ENCODE data around the gene C11orf68. TPM values are rescaled to one million over a fixed set of nuclear protein-coding genes. Genes with fewer than 3 reads are reported as not detected.

The C11orf68 gene
- total and polyA plus RNA-seq, 2 experiments from 2014 or later = 16.8 to 23.2 TPM

DNA sequence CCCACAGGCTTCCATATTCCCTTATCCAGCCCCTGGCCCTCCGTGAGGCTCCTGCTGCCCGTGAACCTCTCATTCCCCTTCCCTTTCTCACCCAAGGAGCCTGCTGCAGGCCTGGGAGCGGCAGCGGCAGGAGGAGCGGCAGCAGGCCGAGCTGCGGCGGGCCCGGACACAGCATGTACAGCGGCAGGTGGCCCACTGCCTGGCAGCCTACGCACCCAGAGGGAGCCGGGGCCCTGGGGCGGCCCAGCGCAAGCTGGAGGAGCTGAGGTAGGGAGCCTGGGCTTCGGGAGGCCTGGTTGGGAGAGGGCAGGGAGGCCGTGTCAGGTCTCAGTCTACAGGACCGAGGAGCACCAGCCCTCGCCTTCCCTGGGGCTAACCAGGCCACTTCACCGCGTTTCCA is 34.6 kb upstream of the C11orf68 start:
- no peaks in the 10 kb centered on the region for H3K9me2 ChIP-seq (ENCODE audit: insufficient read depth)
- Mint-ChIP-seq H3K4me3 (no peak overlapping the region), H3K4me1 (peaks cover 3% of the 10 kb centered on the region; the same call in 2 of the 3 replicates), H3K36me3 (ENCODE audit: low read depth) (no peaks in the 10 kb centered on the region), H3K27ac (no peak overlapping the region), H3K9me3 (no peaks in the 10 kb centered on the region), H3K27me3 (ENCODE audit: insufficient read depth, low read depth, poor library complexity) (peaks cover 2% of the 10 kb centered on the region)
- no peak overlapping the region for H3K27ac ChIP-seq (ENCODE audit: low read depth)
- H4K20me1 ChIP-seq (replicated peaks; ENCODE audit: insufficient read depth) = no peaks in the 10 kb centered on the region
- H3K27me3 ChIP-seq (ENCODE audit: insufficient read depth) = no peaks in the 10 kb centered on the region
- DNase-seq (ENCODE audit: low spot score) = no peak
- no peak overlapping the region for H3K4me3 ChIP-seq
- no peaks in the 10 kb centered on the region for H3K36me3 ChIP-seq (ENCODE audit: insufficient read depth)
- TF ChIP-seq ETS1 (IDR thresholded peaks at IDR 0.05) = no peak
- no peak for TF ChIP-seq ZNF114 (CRISPR knock-in tag; IDR thresholded peaks at IDR 0.05)
- no peak for TF ChIP-seq CREB1 (CRISPR knock-in tag; IDR thresholded peaks at IDR 0.05; ENCODE audit: low read depth)
- ATAC-seq = 0 out of 3 replicates have a peak, but pooled peaks have one; percentile 27
- no peak overlapping the region for H3K4me2 ChIP-seq
- H3K79me2 ChIP-seq (replicated peaks; ENCODE audit: insufficient read depth) = no peaks in the 10 kb centered on the region
- H2AFZ ChIP-seq = no peak overlapping the region
- H3K4me1 ChIP-seq (ENCODE audit: insufficient read depth) = no peaks in the 10 kb centered on the region
- 0 out of 2 replicates have a peak, but pooled peaks cover 3% of the 10 kb centered on the region for H3F3A ChIP-seq (replicated peaks; ENCODE audit: low read depth)

- H3K4me3 Mint-ChIP-seq = no peak overlapping the region
These were observed 33.2 kb upstream of the C11orf68 start for GRCh38 chr11:65952052-65952521.

More at GRCh38 chr11:65952052-65952521, 33.2 kb upstream of the C11orf68 start:
- Histone ChIP-seq H3K4me1 (ENCODE audit: insufficient read depth) (peaks cover under 1% of the 10 kb centered on the region; the same call in 1 of the 2 replicates), H3F3A (replicated peaks; ENCODE audit: low read depth) (peaks cover 3% of the 10 kb centered on the region; the same call in 1 of the 2 replicates), H3K9me2 (ENCODE audit: insufficient read depth) (no peaks in the 10 kb centered on the region), H4K20me1 (replicated peaks; ENCODE audit: insufficient read depth) (no peaks in the 10 kb centered on the region), H3K79me2 (replicated peaks; ENCODE audit: insufficient read depth) (no peaks in the 10 kb centered on the region), H2AFZ (no peak overlapping the region), H3K36me3 (ENCODE audit: insufficient read depth) (no peaks in the 10 kb centered on the region), H3K4me2 (no peak overlapping the region), H3K27me3 (ENCODE audit: insufficient read depth) (no peaks in the 10 kb centered on the region), H3K27ac (ENCODE audit: low read depth) (no peak overlapping the region), H3K4me3 (no peak overlapping the region)
- no peak overlapping the region for H3K27ac Mint-ChIP-seq
- H3K27me3 Mint-ChIP-seq (ENCODE audit: insufficient read depth, low read depth, poor library complexity) = peaks cover 2% of the 10 kb centered on the region
- peaks cover 2% of the 10 kb centered on the region; the same call in 1 of the 3 replicates for H3K36me3 Mint-ChIP-seq (ENCODE audit: low read depth)
- H3K9me3 Mint-ChIP-seq = no peaks in the 10 kb centered on the region
- no peak for DNase-seq (ENCODE audit: low spot score)
- peaks cover 5% of the 10 kb centered on the region for H3K4me1 Mint-ChIP-seq
- no peak for ATAC-seq
- TF ChIP-seq, protein P1, sequence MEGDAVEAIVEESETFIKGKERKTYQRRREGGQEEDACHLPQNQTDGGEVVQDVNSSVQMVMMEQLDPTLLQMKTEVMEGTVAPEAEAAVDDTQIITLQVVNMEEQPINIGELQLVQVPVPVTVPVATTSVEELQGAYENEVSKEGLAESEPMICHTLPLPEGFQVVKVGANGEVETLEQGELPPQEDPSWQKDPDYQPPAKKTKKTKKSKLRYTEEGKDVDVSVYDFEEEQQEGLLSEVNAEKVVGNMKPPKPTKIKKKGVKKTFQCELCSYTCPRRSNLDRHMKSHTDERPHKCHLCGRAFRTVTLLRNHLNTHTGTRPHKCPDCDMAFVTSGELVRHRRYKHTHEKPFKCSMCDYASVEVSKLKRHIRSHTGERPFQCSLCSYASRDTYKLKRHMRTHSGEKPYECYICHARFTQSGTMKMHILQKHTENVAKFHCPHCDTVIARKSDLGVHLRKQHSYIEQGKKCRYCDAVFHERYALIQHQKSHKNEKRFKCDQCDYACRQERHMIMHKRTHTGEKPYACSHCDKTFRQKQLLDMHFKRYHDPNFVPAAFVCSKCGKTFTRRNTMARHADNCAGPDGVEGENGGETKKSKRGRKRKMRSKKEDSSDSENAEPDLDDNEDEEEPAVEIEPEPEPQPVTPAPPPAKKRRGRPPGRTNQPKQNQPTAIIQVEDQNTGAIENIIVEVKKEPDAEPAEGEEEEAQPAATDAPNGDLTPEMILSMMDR (conservative IDR thresholded peaks at IDR 0.05; ENCODE audit: low read depth in 2 of 2) = no peak
- TF ChIP-seq ETS1 (IDR thresholded peaks at IDR 0.05) (no peak), JUNB (IDR thresholded peaks at IDR 0.05; ENCODE audit: unreplicated experiment) (no peak), ZNF331 (CRISPR knock-in tag; IDR thresholded peaks at IDR 0.05; ENCODE audit: low read depth) (no peak), EZH2phosphoT487 (IDR thresholded peaks at IDR 0.05; ENCODE audit: unreplicated experiment) (no peak), CREB1 (CRISPR knock-in tag; IDR thresholded peaks at IDR 0.05; ENCODE audit: low read depth) (no peak), ZNF114 (CRISPR knock-in tag; IDR thresholded peaks at IDR 0.05) (no peak), POLR2AphosphoS5 (IDR thresholded peaks at IDR 0.05; ENCODE audit: low read depth) (no peak), STAT1 (IDR thresholded peaks at IDR 0.05; ENCODE audit: unreplicated experiment) (no peak), ZNF462 (CRISPR knock-in tag; IDR thresholded peaks at IDR 0.05) (no peak), NANOG (IDR thresholded peaks at IDR 0.05; ENCODE audit: borderline replicate concordance) (no peak)
